A549 treated with RU486 at 1 μM for 4 hours (cell line): ENCODE measurements around the gene SEMA4A. TPM values are rescaled to one million over a fixed set of nuclear protein-coding genes. Genes with fewer than 3 reads are reported as not detected.

Experiments
- total RNA-seq: library from RNA; stranded (reverse); fragments of 200-300 nt; extraction: Qiagen RNA extraction; gene quantifications from 5 replicates; pipeline ENCODE4 v1.2.3, GENCODE V29; 2022; ENCODE audit warnings: low read depth

Gene SEMA4A
- total RNA-seq, result 0.17 to 0.53 TPM (median 0.44 TPM) in 5 replicates

DNA sequence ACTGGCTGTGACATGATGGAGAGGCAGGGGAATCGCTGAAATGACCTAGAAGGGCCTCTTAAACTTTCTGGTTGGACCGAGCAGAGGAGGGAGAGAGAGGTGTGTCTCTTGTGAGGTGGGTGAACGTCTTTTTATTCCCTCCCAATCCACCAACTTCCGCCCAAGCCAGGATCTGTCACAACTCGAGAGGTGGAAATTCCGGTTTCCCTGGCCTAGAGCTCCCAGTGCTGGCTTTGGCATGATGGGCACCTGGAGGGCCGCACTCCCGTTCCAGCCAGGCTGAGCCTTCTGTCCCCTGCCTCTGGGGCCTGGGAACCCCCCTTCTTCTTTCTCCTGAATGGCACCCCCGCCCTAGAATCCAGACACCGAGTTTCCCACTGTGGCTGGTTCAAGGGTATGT, at the start of gene SEMA4A:
SEMA4A (plus strand) TSS at position 224 of the 400 bp plus-strand sequence. CDS start 994 bp downstream, outside the sequence.

DNA sequence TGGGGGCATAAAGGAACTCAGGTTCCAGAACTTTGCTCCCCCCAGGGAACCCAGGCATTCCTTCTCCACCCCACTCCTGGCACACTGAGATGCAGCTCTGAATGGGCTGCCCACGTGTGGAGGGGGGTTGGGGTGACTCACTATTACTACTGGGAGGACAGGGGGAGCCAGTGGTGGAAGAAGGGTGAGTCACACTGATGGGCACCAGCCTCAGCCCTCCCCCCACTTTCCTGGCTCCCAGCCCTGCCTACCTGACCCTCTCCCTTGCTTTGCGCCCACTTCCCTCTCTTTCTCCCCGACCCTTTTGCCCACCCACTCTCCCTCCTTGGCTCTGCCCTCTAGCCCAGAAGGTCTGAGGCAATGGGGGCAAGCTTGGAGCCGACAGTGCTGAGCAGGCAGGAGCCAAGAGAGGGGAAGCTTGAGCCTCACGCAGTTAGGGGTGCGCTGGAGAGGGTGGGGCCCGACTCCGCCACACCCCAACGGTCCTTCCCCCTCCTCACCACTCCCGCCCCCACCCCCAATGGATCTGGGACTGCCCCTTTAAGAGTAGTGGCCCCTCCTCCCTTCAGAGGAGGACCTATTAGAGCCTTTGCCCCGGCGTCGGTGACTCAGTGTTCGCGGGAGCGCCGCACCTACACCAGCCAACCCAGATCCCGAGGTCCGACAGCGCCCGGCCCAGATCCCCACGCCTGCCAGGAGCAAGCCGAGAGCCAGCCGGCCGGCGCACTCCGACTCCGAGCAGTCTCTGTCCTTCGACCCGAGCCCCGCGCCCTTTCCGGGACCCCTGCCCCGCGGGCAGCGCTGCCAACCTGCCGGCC, 39.1 kb upstream of the SEMA4A start, which contains the start of gene LMNA:
LMNA (plus strand) TSS at position 611 of the 818 bp plus-strand sequence. CDS start 208 bp downstream, outside the sequence.

DNA sequence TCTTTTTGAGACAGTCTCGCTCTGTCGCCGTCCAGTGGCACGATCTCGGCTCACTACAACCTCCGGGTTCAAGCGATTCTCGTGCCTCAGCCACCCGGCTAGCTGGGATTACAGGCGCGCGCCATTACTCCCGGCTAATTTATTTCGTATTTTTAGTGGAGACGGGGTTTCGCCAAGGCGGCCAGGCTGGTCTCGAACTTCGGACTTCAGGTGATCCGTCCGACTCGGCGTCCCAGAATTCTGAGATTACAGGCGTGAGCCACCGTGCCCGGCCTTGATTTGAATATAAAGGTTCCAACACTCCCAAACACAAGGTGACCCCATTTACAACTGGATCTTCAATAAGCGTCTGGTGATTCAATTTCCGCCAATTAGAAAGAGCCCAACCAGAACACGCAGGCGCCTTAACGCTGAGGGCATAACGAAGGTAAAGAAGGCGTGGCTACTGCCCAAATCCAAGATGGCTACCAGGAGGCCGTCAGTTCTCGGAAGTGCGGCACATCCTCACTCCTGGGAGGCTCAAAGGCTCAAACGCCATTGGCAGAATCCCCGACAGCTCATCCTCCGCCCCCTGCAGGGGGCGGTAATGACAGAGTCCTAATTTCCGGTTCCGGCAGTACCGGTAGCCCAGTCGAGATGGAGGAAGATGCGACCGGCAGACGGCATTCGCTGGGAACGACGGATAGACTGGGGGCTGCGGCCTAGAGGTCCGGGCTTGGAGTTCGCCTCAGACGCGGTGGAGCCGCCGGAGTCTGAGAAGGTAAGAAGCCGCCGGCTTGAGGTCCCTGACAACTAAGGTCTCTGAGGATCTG, 40.3 kb downstream of the SEMA4A start, which contains the start of gene SLC25A44:
SLC25A44 (plus strand) TSS at position 617 of the 812 bp plus-strand sequence. CDS start 5,744 bp downstream, outside the sequence.

DNA sequence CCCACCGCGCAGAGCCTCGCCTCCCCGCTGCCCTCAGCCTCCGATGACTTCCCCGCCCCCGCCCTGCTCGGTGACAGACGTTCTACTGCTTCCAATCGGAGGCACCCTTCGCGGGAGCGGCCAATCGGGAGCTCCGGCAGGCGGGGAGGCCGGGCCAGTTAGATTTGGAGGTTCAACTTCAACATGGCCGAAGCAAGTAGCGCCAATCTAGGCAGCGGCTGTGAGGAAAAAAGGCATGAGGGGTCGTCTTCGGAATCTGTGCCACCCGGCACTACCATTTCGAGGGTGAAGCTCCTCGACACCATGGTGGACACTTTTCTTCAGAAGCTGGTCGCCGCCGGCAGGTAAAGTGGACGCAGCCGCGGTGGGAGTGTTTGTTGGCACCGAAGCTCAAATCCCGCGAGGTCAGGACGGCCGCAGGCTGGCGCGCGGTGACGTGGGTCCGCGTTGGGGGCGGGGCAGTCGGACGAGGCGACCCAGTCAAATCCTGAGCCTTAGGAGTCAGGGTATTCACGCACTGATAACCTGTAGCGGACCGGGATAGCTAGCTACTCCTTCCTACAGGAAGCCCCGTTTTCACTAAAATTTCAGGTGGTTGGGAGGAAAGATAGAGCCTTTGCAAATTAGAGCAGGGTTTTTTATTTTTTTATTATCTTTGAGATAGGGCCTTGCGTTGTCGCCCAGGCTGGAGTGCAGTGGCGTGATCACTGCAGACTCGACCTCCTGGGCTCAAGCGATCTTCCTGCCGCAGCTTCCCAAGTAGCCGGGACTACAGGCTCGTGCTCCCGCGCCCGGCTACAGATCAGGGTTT, 59.7 kb downstream of the SEMA4A start, which contains the start of gene PMF1:
PMF1 (plus strand) TSS at position 175 of the 811 bp plus-strand sequence; CDS start at position 184, 9 bp downstream.

Other genes starting within 250 kb of the SEMA4A start
- 23.9 to 30.3 TPM (median 25.2 TPM) in 5 replicates for gene RIT1, start 242.2 kb upstream of the SEMA4A start, total RNA-seq
- gene KHDC4, start 219.2 kb upstream of the SEMA4A start, total RNA-seq, result 20.1 to 27.3 TPM (median 24.9 TPM) in 5 replicates
- not detected in 5 replicates for gene RXFP4, start 211.9 kb upstream of the SEMA4A start, total RNA-seq
- gene ARHGEF2, start 175.0 kb upstream of the SEMA4A start, total RNA-seq, result 33.7 to 41.6 TPM (median 38.3 TPM) in 5 replicates
- 262 to 286 TPM (median 273 TPM) in 5 replicates for gene SSR2, start 132.6 kb upstream of the SEMA4A start, total RNA-seq
- gene UBQLN4, start 99.8 kb upstream of the SEMA4A start, total RNA-seq, result 34.5 to 44.2 TPM (median 40.3 TPM) in 5 replicates
- gene LAMTOR2, start 98.8 kb upstream of the SEMA4A start, total RNA-seq, result 155 to 174 TPM (median 157 TPM) in 5 replicates
- gene RAB25, start 92.4 kb upstream of the SEMA4A start, total RNA-seq, result 0.24 TPM in 1 of 5 replicates, not detected in the others
- 1.2 to 3.2 TPM (median 2.3 TPM) in 5 replicates for gene MEX3A, start 71.1 kb upstream of the SEMA4A start, total RNA-seq
- 580 to 740 TPM (median 720 TPM) in 5 replicates for gene LMNA, start 38.9 kb upstream of the SEMA4A start, total RNA-seq
- gene SLC25A44, start 40.5 kb downstream of the SEMA4A start, total RNA-seq, result 25.2 to 30.7 TPM (median 26.8 TPM) in 5 replicates
- gene PMF1, start 59.4 kb downstream of the SEMA4A start, total RNA-seq, result 58.3 to 67.8 TPM (median 60.6 TPM) in 5 replicates
- 0.66 TPM in 1 of 5 replicates, not detected in the others for gene BGLAP, start 88.6 kb downstream of the SEMA4A start, total RNA-seq
- 2.2 to 5.0 TPM (median 3.6 TPM) in 5 replicates for gene PAQR6, start 94.5 kb downstream of the SEMA4A start, total RNA-seq
- 39.9 to 48.9 TPM (median 46.9 TPM) in 5 replicates for gene SMG5, start 129.2 kb downstream of the SEMA4A start, total RNA-seq
- gene TMEM79, start 130.7 kb downstream of the SEMA4A start, total RNA-seq, result 5.3 to 8.9 TPM (median 7.7 TPM) in 5 replicates
- 33.5 to 50.4 TPM (median 43.5 TPM) in 5 replicates for gene GLMP, start 142.1 kb downstream of the SEMA4A start, total RNA-seq
- gene VHLL, start 145.7 kb downstream of the SEMA4A start, total RNA-seq, result not detected in 5 replicates
- gene CCT3, start 184.7 kb downstream of the SEMA4A start, total RNA-seq, result 379 to 433 TPM (median 412 TPM) in 5 replicates
- gene TSACC, start 184.9 kb downstream of the SEMA4A start, total RNA-seq, result 1.2 to 3.0 TPM (median 1.6 TPM) in 5 replicates
- gene RHBG, start 215.6 kb downstream of the SEMA4A start, total RNA-seq, result not detected in 5 replicates